GM18502 (cell line): ENCODE measurements around the gene LTB4R2.

ENCODE experiments used
- ATAC-seq: cut with Tn5 transposase; IDR thresholded peaks from one replicate; pipeline ENCODE4 v1.9.1; 2021; ENCODE audit warnings: mild to moderate bottlenecking; ENCODE audit not compliant: unreplicated experiment, poor library complexity

LTB4R2 gene

DNA sequence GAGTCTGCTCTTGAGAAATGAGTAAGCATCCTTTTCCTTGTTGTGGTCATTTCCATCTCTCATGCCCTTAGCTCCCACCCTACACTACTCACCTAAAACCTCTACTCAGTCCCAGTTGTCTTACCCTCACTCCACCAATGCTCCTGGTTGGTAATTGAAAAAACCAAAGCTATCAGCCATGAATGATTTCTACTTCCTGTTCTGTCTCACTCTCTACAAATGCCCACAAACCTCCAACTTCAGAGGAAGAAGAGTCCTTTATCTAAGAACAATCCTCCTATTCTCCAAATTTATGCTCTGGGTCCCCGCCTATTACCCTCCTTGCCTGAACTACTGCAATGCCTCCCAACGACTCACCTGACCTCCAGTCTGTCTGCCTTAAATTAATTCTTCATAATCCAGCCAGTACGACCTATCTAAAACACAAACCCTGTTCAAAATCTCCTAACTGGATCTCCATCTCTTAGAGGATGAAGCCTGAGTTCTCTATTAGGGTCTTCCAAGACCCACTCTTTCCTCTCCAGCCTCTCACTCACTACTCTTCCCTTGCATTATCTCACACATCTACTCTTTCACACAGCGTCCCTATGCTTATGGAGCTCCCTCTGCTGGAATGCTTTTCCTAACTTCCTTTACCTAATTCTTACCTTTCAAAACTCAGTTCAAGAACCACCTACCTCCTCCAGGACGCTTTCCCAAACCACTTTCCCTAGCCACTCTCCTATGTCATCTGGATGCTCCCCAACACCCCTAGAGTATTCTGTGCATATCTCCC is 12.6 kb upstream of the LTB4R2 start:
- peak; percentile 32 for ATAC-seq

DNA sequence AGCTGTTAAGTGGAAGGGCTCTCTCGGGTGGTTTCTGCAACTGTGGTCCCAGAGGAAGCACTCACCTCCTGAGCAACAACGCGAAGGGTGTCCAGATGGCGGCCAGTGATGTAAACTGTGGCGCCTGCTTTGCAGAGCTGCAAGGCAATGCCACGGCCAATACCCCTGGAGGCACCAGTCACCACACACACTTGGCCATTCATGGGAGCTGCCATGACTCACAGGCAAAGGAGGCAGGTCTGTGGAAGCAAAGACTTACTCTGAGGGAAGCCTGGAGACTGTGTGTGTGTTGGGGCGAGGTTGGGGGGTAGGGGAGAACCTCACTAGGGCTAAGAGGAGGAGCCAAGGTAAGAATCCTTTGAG is 11.1 kb upstream of the LTB4R2 start:
- ATAC-seq: no peak

DNA sequence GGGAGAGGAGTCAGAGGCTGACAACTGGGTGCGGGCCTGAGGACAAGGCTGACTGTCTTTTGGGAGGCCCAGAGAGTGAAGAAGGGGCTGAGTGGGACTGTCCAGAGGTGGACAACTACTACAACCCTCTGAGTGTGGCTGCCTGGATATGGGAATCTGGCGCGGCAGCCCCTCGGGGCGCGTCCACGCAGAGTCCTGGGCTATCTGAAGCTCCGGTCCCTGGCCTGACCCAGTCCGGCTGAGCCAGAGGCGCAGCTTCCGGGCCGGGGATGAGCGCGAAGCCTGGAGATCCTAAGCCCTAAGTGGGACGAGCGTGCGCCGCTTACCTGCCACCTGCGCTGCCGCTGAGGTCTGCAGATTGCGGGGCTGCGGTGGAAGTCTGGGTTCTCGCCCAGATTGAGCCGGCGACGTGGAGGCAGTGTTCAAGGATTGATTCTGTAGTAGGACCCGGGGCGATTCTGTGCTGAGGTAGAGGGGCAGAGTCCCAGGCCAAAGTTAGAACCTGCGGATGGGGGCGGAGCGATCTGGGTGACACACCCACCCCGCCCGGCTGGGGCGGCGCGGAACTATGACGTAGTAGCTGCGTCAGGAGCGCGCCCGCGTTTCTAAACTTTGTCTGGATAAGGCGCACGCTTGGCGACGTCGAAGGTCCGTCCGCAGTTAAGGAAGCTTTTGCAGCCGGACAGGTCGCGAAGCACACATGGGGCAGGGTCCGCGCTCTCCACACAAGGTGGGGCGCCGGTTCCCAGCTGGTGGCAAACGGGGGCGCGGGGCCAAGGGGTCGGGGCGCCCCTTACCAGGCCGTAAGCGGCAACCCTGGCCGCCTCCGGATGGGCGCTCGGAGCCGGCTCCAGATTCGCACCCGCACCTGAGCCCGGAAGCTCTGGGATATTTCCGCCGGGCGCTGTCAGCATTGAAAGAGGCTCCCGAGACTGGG is 10.4 kb upstream of the LTB4R2 start, which contains the start of the genes DHRS1 and NOP9:
Gene DHRS1 (minus strand): TSS at position 526 of the 937 bp plus-strand sequence. CDS start 674 bp downstream, outside the sequence.
Gene NOP9 (plus strand): TSS at position 596 of the 937 bp plus-strand sequence. CDS start 105 bp downstream, at position 701.
- ATAC-seq: peak; percentile 61

DNA sequence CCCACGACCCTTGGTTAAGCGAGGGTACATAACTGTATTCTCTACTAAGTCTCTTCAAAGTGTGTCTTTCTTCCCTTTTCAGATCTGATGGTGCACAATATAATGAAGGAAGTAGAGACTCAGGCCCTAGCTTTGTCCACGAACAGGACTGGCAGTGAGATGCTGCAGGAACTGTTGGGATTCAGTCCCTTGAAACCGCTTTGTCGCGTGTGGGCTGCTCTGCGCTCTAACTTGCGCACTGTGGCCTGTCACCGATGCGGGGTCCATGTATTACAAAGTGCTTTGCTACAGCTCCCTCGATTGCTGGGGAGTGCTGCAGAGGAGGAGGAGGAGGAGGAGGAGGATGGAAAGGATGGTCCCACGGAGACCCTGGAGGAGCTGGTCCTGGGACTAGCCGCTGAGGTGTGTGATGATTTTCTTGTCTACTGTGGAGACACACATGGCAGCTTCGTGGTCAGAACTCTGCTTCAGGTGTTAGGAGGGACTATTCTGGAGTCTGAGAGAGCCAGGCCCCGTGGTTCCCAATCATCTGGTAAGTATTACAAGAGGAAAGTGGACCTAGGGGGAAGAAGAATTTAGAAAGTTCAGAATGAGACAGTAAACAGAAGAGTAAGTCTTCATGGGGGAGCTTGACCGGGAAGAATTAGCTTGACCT is 9.5 kb upstream of the LTB4R2 start:
- no peak for ATAC-seq

DNA sequence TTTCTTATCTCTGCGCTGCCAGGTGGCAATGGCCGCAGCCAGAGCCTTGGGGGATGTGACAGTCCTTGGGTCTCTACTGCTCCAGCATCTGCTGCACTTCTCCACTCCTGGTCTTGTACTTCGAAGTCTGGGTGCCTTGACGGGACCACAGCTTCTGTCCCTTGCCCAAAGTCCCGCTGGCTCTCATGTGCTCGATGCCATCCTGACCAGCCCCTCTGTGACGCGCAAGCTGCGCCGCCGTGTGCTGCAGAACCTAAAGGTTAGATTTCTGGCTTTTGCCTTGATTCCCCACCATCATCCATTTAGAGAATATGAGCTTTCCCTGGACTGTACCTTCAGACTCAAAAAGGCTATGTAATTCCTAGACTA is 5.9 kb upstream of the LTB4R2 start:
- no peak for ATAC-seq

DNA sequence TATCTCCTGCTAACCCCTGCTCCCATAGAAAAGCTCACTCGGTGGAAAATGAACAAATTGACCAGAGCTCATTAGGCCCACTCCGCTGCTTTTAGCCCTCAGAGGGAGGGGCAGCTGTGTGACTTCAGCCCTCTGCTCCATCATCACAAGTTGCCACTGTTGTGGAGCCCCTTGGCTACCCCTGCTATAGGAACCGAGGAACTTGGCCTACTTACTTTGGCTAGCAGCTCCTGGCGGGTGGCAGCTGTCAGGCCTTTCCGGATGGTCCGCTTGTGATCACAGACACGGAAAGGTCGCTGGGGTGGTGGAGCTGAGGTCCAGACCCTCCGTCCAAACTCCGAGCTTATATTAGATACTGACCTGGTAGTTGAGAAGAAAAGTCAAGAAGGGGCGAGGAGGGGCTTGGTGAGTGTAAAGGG is 2.8 kb upstream of the LTB4R2 start:
- ATAC-seq: no peak

DNA sequence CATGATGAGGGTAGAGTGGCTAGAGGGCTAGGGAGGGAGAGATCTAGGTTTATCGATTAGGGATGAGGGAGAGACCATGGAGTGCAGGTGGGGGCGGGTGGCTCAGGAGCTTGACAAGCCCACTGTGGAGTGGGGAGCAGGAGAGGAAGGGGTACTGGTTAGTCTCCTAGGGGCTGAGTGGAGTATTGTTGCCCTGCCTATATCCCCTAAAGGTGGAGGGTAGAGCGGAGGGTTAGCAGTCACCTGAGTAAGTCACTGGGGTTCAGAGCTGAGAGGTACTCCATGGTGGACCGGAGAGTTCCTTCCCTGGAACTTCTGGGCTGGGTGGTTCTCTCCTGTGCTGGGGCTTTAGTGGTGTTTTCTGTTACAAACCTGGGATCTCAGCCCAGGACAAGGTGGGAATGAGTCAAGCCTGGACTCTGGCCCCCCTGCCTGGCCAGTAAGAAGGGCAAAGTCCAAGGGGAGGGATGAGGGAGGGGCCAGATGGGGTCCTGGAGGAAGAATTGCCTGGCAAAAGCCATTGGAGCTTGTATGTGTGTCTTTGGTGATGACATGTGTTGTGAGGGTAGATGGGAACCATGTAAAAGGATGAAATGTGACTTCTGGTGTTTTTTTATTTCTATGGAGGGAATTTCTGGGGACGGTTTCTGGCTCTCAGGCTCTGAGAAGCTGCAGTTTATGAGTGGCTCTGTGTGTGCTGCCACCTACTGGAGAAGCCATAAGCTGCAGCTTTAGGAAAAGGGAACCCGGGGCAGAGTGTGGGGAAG is 2.2 kb upstream of the LTB4R2 start, which contains the start of gene CIDEB:
Gene CIDEB (minus strand): TSS at position 403 of the 767 bp plus-strand sequence. CDS start 119 bp downstream, at position 284.
- peak; percentile 31 for ATAC-seq

DNA sequence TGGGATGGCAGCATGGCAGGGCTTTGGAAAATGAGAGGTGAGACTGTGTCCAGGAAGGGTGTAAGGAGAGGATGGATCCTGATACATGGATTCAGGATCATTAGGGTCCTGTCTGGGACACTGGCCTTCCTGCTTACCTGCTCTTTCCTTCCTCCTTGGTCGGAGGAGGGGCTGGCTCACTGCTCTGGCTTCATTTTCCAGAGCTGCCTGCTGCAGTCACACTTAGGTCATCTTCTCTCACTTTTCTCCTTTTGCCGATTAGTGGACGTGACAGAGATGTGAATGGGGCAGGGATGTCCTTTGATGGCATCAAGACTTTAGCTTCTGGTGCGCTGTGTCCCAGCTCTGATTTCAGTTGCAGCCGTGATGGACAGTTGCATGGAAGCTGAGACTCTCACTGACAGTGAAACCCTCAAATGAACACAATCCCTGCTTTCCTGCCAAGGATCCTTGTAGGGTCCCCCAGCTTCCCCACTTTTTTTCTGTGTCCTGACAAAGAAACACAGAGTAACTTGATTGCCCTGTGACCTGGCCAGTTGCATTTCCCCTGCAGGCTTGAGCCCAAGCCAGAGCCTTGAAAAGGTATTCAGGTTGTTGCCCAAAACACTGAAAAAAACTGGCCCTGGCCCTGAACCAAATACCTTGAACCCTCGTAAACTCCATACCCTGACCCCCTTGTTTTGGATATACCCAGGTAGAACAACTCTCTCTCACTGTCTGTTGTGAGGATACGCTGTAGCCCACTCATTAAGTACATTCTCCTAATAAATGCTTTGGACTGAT is 1.4 kb upstream of the LTB4R2 start:
- no peak for ATAC-seq

DNA sequence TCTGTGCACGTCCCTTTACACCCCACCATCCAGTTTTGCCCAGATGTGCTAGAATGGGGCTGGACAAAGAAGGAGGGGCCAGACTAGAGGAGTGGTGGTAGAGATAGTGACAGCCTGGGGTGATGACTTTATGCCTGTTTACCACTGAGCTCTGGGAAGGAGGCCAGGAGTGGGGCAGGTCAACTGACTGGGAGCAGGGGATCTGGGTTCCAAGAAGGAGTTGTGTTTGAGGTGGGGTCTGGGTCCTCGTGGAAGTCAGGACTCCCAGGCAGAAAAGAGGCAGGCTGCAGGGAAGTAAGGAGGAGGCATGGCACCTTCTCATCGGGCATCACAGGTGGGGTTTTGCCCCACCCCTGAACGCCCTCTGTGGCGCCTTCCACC is 315 bp downstream of the LTB4R2 start:
- no peak for ATAC-seq

DNA sequence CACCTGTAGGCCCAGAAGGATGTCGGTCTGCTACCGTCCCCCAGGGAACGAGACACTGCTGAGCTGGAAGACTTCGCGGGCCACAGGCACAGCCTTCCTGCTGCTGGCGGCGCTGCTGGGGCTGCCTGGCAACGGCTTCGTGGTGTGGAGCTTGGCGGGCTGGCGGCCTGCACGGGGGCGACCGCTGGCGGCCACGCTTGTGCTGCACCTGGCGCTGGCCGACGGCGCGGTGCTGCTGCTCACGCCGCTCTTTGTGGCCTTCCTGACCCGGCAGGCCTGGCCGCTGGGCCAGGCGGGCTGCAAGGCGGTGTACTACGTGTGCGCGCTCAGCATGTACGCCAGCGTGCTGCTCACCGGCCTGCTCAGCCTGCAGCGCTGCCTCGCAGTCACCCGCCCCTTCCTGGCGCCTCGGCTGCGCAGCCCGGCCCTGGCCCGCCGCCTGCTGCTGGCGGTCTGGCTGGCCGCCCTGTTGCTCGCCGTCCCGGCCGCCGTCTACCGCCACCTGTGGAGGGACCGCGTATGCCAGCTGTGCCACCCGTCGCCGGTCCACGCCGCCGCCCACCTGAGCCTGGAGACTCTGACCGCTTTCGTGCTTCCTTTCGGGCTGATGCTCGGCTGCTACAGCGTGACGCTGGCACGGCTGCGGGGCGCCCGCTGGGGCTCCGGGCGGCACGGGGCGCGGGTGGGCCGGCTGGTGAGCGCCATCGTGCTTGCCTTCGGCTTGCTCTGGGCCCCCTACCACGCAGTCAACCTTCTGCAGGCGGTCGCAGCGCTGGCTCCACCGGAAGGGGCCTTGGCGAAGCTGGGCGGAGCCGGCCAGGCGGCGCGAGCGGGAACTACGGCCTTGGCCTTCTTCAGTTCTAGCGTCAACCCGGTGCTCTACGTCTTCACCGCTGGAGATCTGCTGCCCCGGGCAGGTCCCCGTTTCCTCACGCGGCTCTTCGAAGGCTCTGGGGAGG is 985 bp downstream of the LTB4R2 start, which contains the start of gene LTB4R:
Gene LTB4R (plus strand): TSS at position 857 of the 959 bp plus-strand sequence. CDS start 4,150 bp downstream, outside the sequence.
- peak; percentile 72 for ATAC-seq

DNA sequence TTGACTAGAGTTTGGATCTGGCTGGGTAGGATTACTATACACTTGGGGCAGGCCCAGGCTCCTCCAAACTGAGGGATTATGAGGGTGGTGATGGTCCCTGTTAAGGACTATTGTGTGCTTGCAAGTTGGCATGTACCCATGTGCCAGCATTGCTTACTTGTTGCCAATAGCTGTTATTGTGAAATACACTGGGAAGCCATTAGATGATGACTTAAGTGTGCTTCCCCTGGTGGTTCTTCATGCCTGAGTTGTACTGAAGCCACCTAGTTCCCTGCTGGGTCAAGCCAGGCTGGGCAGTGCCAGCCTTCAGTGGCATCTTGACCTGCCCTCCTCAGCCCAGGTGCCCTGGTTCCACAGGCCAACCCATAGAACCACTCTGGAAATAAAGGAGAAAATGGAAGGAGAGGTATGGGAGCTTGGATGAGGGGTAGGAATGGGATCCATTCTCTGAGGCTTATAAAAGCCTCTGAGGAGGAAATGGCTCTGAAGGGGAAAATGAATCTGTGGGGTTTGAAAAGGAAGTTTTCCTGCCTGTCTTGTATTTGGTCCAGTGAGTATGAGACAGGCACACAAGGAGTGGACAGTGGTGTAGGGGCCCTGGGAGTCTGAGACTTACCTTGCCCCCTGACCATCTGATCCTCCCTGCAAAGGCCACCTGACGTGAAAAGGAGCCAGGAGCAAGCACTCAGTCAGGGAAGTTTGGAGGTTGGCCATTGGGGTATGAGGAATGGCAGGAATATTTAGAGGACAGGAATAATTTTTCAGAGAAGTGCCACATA is 2.1 kb downstream of the LTB4R2 start:
- no peak for ATAC-seq

DNA sequence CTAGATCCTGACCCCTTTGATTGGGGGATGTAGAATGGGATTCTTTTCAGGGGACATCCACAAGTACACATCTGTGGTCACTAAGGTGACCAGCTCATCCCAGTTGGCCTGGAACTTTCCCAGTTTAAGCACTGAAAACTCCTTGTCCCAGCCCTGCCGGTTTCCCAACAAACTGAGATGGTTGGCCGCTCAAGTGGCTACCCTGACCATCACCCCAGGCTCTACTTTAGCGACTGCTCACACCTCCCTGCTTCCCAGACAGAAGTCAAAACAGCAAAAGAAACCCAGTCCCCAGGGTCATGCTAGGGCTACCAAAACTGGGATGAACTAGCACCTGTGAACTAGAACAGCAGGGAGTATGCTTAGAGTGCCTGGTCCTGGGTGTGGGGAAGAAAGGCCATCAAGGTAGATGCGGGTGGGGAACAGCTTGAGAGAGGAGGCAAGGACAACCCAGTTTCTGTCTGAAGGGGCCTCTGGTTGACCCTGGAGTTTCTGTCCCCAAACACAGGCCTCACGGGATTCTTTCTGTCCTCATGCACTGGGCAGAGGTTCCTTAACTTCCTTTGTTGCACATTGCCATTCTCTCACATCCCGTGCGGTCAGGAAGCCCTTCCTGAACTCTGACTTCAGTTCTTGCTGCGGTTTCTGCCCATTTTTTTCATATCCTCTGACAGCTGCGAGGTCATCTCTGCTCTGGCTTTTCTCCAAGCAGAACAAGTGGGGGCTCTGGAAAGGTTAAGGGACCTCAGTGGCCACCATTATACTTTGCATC is 3.0 kb downstream of the LTB4R2 start:
- ATAC-seq: no peak

DNA sequence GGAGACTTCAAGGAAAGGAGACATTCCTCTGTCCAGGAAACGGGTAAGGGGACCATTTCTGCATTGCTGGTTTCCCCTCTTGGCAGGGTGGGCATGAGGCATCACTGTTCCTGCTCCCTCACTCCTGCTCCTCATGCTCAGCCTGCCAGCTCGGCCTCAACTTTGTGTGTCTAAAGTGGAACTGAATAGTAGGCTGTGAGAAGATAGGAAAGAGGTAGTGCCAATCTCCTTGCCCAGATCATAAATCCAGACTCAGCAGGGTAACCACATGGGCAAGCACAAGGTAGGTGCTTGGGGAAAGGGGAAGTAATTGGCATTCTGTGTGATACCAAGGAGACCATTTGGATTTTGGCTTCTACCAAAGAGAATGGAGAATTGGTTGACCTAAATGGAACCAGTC is 4.0 kb downstream of the LTB4R2 start:
- ATAC-seq: no peak

DNA sequence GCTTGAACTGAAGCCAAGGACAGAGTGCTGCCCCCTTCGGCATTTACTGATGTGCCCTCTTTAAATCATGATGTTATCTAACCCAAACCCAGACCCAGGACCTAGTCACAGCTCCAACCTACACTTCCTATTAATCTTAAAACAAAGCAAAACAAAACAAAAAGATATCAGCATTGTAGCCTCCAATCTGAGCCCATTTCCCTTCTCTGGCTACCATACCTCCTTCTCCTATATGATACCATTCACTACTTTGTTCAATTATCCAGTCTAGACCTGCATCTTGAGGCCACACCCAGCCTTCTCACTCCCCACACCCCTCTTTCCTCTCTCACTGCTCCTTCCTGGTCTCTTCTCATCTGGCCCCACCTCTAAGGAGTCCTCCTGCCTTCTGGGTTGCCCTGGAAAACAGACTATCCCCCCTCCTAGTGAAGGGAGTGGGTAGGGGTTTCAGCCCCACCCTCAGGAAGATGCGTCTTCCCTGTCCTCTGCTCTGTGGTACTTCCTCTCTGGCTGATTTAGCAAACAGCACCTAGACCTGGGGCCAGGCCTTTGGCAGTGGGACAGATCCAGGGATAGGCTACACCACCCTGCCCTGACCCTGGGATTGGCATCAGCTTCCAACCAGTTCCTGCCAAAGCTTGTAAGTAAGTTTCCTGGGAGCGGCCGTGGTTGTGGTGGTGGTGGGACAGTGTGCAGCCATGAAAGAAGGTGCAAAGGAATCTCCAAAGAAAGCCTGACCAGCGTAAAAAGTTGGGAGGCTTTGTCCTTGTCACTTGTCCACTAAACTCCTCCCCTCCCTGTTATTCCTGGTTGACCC is 4.6 kb downstream of the LTB4R2 start:
- ATAC-seq: no peak

DNA sequence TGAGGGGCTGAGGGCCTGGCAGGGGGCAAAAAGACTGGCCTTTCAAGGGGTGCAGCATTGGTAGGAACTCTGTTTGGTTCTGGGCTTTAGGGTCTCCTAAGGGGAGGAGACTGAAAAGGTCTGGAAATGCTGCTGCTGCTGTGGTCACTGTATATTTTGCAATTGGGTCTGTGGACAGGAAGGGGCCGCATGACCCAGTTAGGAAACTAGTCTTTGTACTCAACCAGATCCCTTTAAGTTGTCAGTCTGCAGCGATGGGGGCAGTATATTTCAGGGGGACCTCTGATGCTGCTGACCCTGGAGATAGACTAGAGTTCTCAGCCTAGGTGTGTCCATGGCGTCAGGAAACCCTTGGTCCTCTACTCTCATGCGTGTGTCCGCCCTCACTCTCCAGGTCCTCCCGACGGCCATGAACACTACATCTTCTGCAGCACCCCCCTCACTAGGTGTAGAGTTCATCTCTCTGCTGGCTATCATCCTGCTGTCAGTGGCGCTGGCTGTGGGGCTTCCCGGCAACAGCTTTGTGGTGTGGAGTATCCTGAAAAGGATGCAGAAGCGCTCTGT is 5.4 kb downstream of the LTB4R2 start:
- ATAC-seq: no peak
